IPS DF 6.9 (cell line): ENCODE results near the gene TEX2.

Experiments
- DNase-seq: peaks from one replicate; pipeline ENCODE4 v3.0.0-alpha.2; 2013; ENCODE audit warnings: low read depth, low spot score
- H3K27ac ChIP-seq: one replicate; pipeline ENCODE4 v1.5.1; 2013; ENCODE audit warnings: low read length, control low read depth
- H3K27me3 ChIP-seq: 2 replicates; pipeline ENCODE4 v1.6.1; 2013; ENCODE audit warnings: mild to moderate bottlenecking, low read length; ENCODE audit not compliant: control insufficient read depth, insufficient read depth
- H3K36me3 ChIP-seq: 2 replicates; pipeline ENCODE4 v1.6.1; 2013; ENCODE audit warnings: low read length; ENCODE audit not compliant: control insufficient read depth, insufficient read depth
- H3K4me1 ChIP-seq: 2 replicates; pipeline ENCODE4 v1.6.1; 2013; ENCODE audit warnings: low read length; ENCODE audit not compliant: control insufficient read depth, insufficient read depth
- H3K4me3 ChIP-seq: 2 replicates; pipeline ENCODE4 v1.5.1; 2013; ENCODE audit warnings: mild to moderate bottlenecking, low read length
- H3K9me3 ChIP-seq: 2 replicates; pipeline ENCODE4 v1.6.1; 2013; ENCODE audit warnings: low read length, inconsistent platforms; ENCODE audit not compliant: control insufficient read depth, insufficient read depth
- WGBS: extraction: QIAGEN DNeasy Blood & Tissue Kit; methylation state at CpG from one replicate; pipeline ENCODE4 v1.1.7; 2013; ENCODE audit warnings: mixed read lengths, missing lambda C conversion rate; ENCODE audit not compliant: insufficient read length, insufficient coverage; 5-methylcytosine and 5-hydroxymethylcytosine counted together

TEX2 gene

DNA sequence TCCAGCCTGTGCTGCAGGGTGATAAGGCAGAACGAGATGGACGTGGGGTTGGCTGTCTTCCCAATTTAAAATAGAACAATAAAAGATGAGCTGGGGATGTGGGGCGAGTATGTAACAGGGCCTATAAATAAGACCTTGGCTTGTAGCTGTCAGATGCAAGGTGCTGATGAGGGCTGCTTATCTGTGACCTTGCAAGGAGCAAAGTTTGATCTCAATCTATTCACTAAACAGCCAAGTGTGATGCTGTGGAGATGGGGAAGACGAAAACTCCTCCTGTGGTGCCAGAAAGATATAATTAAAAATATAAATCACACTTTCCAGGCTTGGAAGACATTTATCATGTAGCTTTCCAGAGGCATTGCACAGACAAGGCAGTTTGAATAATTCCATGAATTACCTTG is 26.7 kb upstream of the TEX2 start:
- DNase-seq: no peak
- Histone ChIP-seq H3K4me3 (no peak overlapping the region), H3K27me3 (no peaks in the 10 kb centered on the region), H3K9me3 (no peaks in the 10 kb centered on the region; the same call in 1 of the 2 replicates), H3K27ac (no peak overlapping the region), H3K4me1 (no peaks in the 10 kb centered on the region), H3K36me3 (no peaks in the 10 kb centered on the region)
- WGBS: no CpG with 5 or more reads among the region's 4 CpGs

DNA sequence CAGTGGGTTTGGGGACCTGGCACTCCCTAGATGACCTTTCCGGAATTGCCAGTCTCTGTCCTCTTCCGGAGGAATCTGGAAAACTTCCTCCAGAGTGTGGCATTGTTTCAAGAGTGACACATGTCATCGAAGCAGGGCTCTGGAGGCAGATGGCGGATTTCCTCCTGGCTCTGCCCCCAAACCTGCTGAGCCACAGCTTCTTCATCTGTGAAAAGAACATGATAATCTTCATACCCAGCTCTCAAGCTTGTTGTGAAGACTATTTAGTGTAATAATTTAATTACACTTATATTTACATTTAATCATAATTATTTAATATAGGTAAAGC is 19.7 kb upstream of the TEX2 start:
- no peak overlapping the region for H3K4me3 ChIP-seq
- DNase-seq: no peak

DNA sequence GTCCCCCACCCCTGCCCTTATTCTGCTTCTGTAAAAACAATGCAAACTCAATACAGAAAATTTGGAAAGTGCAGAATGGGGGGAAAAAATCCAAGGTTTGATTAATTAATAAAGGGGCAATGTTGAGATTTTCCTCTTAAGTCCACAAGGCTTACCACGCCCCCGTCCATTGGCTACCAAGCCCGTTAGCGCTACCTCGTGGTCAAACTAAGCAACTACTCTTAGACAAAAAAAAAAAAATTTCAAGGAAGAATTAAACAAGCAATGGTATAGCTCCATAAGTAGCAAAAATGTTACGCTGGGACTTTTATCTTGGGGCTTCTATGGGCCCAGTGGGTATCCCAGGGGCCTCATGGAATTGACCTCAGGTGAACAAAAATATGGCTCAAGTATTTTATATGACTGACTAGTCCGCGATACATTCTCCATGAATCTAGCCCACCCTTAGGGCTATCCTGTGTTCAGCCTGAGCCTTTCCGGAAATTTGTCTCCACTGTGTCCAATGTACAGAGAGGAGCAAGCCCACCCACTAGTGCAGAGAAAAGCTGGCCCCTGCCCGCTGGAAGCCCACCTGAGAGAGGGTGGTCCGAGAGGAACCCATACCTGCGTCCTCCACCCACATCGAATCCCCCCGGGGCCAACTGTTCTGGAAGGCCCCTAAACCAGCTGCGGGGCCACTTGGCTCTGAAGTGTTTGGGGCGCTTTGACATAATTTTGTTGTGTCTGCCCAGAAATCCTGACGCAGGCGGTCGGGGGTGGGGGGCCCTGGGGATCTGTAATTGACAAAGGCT is 19.1 kb upstream of the TEX2 start:
- no peak overlapping the region for H3K27ac ChIP-seq
- no peaks in the 10 kb centered on the region for H3K4me1 ChIP-seq
- H3K4me3 ChIP-seq: no peak overlapping the region
- no CpG with 5 or more reads among the region's 19 CpGs for WGBS
- no peak for DNase-seq
- H3K27me3 ChIP-seq: no peaks in the 10 kb centered on the region
- H3K36me3 ChIP-seq: no peaks in the 10 kb centered on the region
- H3K9me3 ChIP-seq: no peaks in the 10 kb centered on the region

More for the DNA sequence above, 19.7 kb upstream of the TEX2 start:
- Histone ChIP-seq H3K27ac (no peak overlapping the region), H3K4me1 (no peaks in the 10 kb centered on the region), H3K9me3 (no peaks in the 10 kb centered on the region), H3K36me3 (no peaks in the 10 kb centered on the region), H3K27me3 (no peaks in the 10 kb centered on the region)
- WGBS: no CpG with 5 or more reads among the region's 4 CpGs

- Histone ChIP-seq H3K27me3 (no peaks in the 10 kb centered on the region), H3K4me3 (no peak overlapping the region), H3K9me3 (no peaks in the 10 kb centered on the region), H3K4me1 (no peaks in the 10 kb centered on the region), H3K27ac (no peak overlapping the region), H3K36me3 (no peaks in the 10 kb centered on the region)
- no peak for DNase-seq
- WGBS: no CpG with 5 or more reads among the region's 3 CpGs
These were observed 15.6 kb upstream of the TEX2 start for GRCh38 chr17:64278614-64279013.

GRCh38 chr17:64277831-64278562 is 14.9 kb upstream of the TEX2 start:
- Histone ChIP-seq H3K4me1 (no peaks in the 10 kb centered on the region), H3K36me3 (no peaks in the 10 kb centered on the region), H3K4me3 (no peak overlapping the region), H3K27me3 (no peaks in the 10 kb centered on the region), H3K27ac (no peak overlapping the region), H3K9me3 (no peaks in the 10 kb centered on the region)
- no peak for DNase-seq
- no CpG with 5 or more reads among the region's 7 CpGs for WGBS

GRCh38 chr17:64276961-64277505 is 14.0 kb upstream of the TEX2 start:
- no peaks in the 10 kb centered on the region for H3K9me3 ChIP-seq
- H3K27me3 ChIP-seq: no peaks in the 10 kb centered on the region
- no CpG with 5 or more reads among the region's 11 CpGs for WGBS
- no peak for DNase-seq
- no peaks in the 10 kb centered on the region for H3K4me1 ChIP-seq
- H3K27ac ChIP-seq: no peak overlapping the region
- no peaks in the 10 kb centered on the region for H3K36me3 ChIP-seq
- H3K4me3 ChIP-seq: no peak overlapping the region

DNA sequence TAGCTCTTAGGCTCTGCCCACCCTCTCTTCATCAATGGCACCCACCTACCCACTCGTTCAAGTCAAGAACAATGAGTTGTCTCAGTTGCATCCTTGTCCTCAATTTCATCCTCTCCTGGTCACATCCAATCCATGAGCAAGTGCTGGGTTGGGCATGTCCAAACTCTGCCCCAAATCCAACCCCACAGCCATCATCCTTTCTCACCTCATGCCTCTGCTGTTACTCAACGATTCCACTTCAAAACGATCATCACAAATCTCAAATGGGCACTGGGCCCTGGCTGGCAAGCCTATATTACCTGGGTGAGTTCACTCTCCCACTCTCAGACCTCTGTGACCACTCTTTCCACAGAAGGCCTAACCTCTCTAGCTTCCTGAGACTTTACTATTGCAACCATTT is 12.0 kb upstream of the TEX2 start:
- Histone ChIP-seq H3K9me3 (no peaks in the 10 kb centered on the region), H3K36me3 (no peaks in the 10 kb centered on the region), H3K4me1 (0 out of 2 replicates have a peak, but pooled peaks cover under 1% of the 10 kb centered on the region), H3K4me3 (no peak overlapping the region), H3K27me3 (no peaks in the 10 kb centered on the region), H3K27ac (no peak overlapping the region)
- whole genome bisulfite sequencing: 100% methylated on average over 2 of the region's 3 CpGs
- no peak for DNase-seq

DNA sequence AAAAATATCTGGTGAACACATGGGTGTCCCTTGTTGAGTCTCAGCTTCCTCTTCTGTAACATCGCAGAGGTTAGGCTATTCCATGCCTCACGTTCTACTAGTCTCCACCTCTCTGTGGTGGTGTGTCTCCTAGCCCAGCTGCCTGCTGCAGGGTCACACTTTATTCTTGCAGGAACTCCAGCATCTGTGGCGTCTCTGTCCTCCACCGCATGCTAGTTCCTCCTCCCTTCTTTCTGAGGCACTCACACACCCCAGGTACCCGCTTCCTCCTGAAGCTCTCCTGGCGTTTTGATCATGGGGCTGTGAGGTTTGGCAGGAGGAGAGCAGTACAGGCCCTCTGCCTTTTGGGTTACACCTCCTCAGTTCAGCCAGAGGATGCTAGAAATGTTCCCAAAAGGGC is 9.9 kb upstream of the TEX2 start:
- WGBS: no CpG with 5 or more reads among the region's 6 CpGs
- 0 out of 2 replicates have a peak, but pooled peaks cover 2% of the 10 kb centered on the region for H3K4me1 ChIP-seq
- H3K36me3 ChIP-seq: no peaks in the 10 kb centered on the region
- H3K4me3 ChIP-seq: no peak overlapping the region
- no peak overlapping the region for H3K27ac ChIP-seq
- DNase-seq: no peak
- no peaks in the 10 kb centered on the region for H3K9me3 ChIP-seq
- H3K27me3 ChIP-seq: no peaks in the 10 kb centered on the region

DNA sequence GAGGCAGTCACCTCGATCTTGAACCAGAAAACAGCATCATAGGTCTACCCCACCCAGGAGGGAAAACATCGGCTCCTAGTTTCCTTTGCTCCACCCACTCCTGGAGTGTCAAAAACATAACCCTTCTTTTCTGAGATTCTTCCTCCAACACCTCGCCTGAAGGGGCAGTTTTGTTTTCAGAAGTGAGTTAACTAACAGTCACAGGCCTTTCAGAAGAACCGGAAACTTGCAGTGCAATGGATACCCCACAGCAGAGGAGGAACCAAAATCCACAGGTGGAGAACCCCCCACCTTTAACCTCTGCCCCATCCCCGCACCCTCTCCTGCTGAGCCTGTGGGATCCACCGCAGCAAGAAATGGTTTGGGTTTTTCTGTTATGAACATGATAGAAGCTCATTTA is 7.8 kb upstream of the TEX2 start:
- Histone ChIP-seq H3K27me3 (no peaks in the 10 kb centered on the region), H3K36me3 (no peaks in the 10 kb centered on the region), H3K9me3 (no peaks in the 10 kb centered on the region), H3K4me1 (0 out of 2 replicates have a peak, but pooled peaks cover 2% of the 10 kb centered on the region), H3K27ac (no peak overlapping the region), H3K4me3 (no peak overlapping the region)
- no CpG with 5 or more reads among the region's 6 CpGs for WGBS
- DNase-seq: no peak

DNA sequence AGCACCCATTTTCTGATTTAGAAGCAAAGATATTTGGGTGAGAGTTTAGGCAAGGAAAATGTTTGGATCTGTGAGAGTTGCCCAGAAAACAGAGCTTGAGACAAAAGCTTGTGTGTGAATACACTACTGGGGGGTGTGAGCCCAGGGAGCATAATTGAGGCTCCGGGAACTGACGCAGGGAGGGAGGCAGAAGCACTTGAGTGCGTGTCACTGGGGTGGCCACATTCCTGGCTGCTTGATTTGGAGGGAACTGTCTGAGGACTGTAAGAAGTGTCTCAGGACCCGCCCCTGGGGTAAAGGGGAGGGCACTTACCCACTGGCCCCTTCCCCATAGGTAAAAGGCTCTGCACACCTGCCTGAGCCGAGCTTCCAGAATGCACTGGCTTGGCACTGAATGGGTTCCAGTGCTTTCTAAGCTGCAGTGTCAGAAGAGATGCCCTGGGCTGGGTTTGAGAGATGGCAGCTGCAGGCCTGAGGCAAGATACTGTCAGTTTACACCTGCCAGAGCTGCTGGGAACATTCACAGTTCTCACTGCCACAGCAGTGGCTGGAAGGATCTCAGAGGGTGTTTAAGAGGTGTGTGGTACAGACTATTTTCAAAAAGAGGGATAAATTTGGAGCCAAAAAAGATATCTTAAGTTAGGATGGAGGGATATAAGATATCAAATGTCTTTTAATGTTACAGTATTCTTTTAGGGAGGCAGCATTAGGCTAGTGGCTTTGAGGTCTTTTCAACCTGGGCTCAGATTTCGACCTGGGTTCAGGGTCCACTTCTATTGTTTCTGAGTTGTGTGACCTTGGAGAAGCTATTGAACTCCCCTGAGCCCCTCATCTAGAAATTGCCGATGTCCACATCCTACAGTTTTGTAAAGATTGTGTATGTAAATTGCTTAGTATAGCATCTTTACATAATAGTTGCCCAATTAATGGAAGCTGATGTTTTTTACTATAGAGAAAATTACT is 6.9 kb upstream of the TEX2 start:
- Histone ChIP-seq H3K4me3 (no peak overlapping the region), H3K4me1 (0 out of 2 replicates have a peak, but pooled peaks cover 2% of the 10 kb centered on the region), H3K36me3 (no peaks in the 10 kb centered on the region), H3K27ac (no peak overlapping the region), H3K27me3 (no peaks in the 10 kb centered on the region), H3K9me3 (no peaks in the 10 kb centered on the region)
- no CpG with 5 or more reads among the region's 7 CpGs for WGBS
- DNase-seq: no peak
